Pons (tissue), 1 donor: ENCODE data around the gene ELL.
"Not testable (repeated sequence)": the region's sequence is repeated elsewhere in the genome, so short reads cannot be mapped to it uniquely, and the experiment has no call there.

Experiments
- DNase-seq: peaks from one replicate; pipeline ENCODE4 v3.0.0-alpha.2; 2016; ENCODE audit warnings: low spot score

The ELL gene

GRCh38 chr19:18531485-18531884 is 9.6 kb upstream of the ELL start:
- no peak for DNase-seq

GRCh38 chr19:18529782-18530181 is 7.9 kb upstream of the ELL start:
- DNase-seq, result no peak

GRCh38 chr19:18526316-18526715 is 4.4 kb upstream of the ELL start:
- DNase-seq, result no peak

GRCh38 chr19:18523841-18524240 is 2.0 kb upstream of the ELL start:
- no peak for DNase-seq

DNA sequence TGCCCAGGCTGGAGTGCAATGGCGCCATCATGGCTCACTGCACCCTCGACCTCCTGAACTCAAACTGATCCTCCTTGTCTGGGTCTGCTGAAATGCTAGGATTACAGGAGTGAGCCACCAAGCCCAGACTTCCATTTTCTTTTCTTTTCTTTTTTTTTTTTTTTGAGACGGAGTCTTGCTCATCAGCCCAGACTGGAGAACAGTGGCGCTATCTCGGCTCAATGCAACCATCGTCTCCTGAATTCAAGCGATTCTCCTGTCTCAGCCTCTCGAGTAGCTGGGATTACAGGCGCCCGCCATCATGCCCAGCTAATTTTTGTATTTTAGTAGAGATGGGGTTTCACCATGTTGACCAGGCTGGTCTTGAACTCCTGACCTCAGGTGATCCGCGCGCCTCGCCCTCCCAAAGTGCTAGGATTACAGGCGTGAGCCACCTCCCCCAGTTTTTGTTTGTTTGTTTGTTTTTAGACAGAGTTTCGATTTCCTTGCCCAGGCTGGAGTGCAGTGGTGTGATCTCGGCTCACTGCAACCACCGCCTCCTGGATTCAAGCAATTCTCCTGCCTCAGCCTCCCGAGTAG is 1.1 kb upstream of the ELL start:
- not testable (repeated sequence) for DNase-seq

GRCh38 chr19:18522124-18522861 is 423 bp upstream of the ELL start:
- peak; percentile 100 for DNase-seq

DNA sequence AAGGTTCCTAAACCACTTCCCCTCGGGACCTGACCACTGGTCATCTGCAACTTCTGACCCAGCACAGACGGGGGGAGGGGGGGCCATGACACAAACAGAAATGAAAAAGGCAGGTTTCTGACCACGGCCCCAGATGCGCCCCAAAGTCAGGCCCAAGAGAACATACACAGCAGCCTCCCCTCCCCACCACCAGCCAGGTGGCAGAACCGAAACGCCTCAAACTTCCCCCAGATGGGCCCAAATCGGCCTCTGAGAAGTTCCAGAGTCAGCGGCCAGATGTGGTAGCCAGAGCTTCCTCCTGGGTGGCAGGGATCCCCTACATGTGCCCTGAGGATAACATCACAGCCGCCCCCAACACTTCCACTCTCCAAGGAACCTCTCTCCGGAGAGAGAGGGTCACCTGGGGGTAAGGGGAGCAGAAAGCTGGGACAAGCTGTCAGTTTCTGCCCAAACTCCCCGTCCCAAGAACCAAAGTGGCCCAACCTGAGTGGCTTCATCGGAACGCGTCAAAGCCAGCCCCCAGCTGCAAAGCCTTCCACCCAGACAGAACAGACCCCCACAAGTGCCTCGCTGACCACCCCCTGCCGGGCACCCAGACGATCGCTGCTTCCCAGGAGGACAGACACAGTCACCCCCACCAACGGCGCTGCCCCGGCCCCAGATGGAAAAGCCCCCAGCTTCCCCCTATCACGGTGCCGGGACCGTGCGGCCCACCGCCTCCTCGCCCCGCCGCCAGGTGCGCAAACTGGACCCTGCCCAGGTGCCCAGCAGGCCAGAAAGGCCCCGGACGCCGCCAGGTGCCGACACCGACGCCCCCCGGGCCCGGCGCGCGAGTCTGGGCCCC is 800 bp downstream of the ELL start:
- no peak for DNase-seq

DNA sequence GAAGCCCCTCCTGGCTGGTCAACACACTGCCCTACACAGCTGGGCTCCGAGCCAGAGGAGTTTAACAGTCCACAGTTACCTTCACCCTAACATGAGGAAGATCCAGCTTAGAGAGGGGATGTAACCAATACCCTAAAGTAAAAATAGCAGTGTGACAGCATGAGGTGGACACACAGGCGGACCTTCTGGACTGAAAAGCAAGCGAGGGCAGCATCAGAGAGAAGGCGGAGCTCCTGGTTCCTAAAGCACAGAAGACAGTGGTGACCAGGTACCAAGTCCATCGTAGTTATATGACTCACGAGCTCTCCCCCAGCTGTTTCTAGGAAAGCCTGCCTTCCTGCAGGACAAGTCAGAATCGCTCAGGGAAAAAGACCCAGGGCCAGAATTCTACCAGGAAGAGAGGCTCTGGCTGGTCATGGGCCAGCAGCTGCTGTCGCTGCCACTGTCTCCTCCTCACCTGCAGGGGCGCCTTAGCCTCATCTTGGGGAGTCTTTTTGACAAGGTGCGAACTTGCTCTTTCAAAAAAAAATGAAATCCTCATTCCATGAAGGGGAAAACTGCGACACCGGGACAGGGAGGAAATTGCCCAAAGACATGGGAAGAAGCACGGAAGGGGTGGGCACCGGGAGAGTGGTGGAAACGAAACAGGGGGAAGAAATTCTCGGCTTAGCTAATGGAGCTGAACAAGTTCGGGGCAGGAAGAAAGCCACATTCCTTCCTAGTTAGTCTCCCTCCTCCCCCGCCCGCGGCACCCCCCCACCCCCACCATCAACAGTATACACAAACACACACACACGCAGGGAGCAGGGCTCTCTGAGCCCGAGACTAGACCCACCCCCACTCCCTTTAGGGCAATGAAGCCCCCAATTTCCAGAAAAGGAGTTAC is 1.7 kb downstream of the ELL start:
- DNase-seq, result peak; percentile 54

GRCh38 chr19:18518639-18519038 is 3.2 kb downstream of the ELL start:
- DNase-seq, result no peak

- DNase-seq, result no peak
These were observed 4.3 kb downstream of the ELL start for GRCh38 chr19:18517606-18518005.

- DNase-seq, result no peak
These were observed 5.9 kb downstream of the ELL start for GRCh38 chr19:18515959-18516358.

- DNase-seq, result no peak
These were observed 6.8 kb downstream of the ELL start for GRCh38 chr19:18514800-18515682.

DNA sequence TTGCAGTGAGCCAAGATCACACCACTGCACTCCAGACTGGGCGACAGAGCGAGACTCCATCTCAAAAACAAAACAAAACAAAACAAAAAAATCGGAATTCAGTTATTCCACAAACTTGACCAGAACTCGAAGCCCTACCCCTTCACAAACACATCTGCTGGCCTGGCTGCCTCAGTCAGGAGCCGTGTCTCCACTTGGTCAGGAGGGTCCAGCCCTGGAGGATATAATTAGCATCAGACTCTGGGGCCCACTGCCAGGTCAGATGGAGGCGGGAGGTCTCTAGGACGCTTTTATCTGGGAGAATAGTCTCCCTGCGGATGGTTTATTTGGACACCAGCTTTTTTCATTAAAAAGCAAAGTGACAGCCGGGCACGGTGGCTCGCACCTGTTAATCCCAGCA is 8.0 kb downstream of the ELL start:
- DNase-seq, result no peak

- no peak for DNase-seq
These were observed 11.7 kb downstream of the ELL start for GRCh38 chr19:18510216-18510615.

DNA sequence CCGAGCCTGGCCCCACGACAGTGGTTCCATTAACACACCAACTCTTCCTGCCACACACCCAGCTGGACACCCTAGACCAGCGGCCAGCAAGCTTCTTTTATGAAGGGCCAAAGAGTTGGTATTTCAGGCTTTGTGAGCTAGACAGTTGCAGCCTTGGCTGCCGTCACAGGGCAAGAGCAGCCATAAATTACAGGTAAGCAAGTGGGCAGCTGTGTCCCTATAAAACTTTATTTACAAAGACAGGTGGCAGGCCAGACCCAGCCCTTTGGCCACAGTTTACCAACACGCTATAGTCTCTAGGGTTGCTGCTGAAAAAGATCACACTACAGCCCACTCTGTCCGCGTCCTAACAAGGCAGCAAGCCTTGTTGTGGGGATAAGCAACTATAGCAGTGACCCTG is 13.3 kb downstream of the ELL start:
- no peak for DNase-seq

DNA sequence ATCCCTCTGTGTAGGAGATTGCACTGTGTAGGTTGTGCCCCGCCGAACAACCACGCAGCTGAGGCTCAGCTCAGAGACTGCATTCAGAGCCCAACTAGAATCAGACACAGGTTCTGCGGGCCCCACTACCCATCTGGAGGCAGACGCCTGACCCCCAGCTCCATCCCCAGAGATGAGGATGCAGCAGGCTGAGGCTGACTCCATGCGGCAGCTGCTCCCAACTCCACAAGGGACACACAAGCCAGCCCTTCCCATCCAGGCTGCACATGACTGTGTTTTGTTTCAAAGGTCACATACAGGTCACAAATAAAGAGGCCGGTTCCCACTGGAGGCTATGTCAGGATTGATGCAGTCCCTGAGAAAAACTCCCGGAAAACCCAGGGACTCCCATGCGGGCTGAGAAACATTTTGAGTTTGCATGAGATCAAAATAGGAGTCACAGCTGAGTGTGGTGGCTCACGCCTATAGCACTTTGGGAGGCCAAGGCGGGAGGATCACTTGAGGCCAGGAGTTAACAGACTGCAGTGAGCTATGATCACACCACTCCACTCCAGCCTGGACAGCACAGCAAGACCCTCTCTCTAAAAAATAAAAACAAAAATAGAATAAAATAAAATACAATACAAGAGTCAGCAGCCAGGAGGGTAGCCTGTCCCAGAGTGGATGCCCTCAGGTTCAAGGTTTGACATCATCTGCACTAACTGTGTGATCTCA is 14.0 kb downstream of the ELL start:
- no peak for DNase-seq

DNA sequence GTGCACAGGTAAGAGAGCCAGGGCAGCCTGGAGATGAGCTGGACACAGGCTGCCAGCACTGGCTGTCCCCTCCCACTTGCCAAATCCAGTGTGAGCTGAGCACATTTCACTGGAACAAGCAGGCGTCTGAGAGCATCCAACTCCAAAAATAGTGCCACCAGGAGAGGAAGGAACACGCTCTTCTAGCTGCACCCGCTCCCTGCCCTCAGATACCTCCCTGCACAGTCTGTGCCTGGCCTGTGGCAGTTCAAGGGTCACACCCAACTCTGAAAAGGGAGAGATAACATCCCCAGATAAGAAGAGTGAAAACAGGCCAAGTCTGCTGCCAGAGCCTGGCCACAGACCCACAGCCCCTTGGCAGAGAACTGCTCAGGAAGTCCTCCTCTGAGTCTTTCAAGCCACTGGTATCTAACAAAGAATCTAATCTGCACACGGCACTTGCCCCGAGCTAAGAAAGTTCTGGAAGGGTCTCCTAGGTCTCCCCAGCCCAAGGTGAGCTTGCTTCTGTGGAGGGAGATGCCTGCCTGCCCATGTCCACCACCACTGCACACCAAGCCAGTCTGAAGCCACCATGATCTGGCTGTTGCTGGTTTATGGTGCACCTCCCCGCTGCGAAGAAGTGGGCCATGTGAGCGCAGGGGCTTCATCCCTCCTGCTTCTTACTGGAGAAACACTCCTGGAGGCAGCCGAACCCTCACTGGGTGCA is 14.7 kb downstream of the ELL start:
- no peak for DNase-seq

- DNase-seq, result no peak
These were observed 15.6 kb downstream of the ELL start for GRCh38 chr19:18506101-18506930.
